Osteocyte (in vitro differentiated cells): ENCODE data around the gene DLK2. TPM values are rescaled to one million over a fixed set of nuclear protein-coding genes. Genes with fewer than 3 reads are reported as not detected.

Experiments used
- DNase-seq: peaks from one replicate; pipeline ENCODE4 v3.0.0; 2021; ENCODE audit warnings: mixed read lengths; ENCODE audit not compliant: unreplicated experiment; ENCODE audit errors: extremely low spot score
- H3K27ac Mint-ChIP-seq: one replicate; pipeline ENCODE4 v1.8.0; 2021; ENCODE audit warnings: mild to moderate bottlenecking, mixed read lengths; ENCODE audit not compliant: unreplicated experiment
- H3K27me3 Mint-ChIP-seq: one replicate; pipeline ENCODE4 v1.8.0; 2021; ENCODE audit warnings: mixed read lengths; ENCODE audit not compliant: unreplicated experiment
- H3K36me3 Mint-ChIP-seq: one replicate; pipeline ENCODE4 v1.8.0; 2021; ENCODE audit warnings: mixed read lengths; ENCODE audit not compliant: unreplicated experiment
- H3K4me1 Mint-ChIP-seq: one replicate; pipeline ENCODE4 v1.8.0; 2021; ENCODE audit warnings: mixed read lengths; ENCODE audit not compliant: unreplicated experiment
- H3K4me3 Mint-ChIP-seq: one replicate; pipeline ENCODE4 v1.8.0; 2021; ENCODE audit warnings: mild to moderate bottlenecking, moderate library complexity, mixed read lengths; ENCODE audit not compliant: unreplicated experiment
- H3K9me3 Mint-ChIP-seq: one replicate; pipeline ENCODE4 v1.8.0; 2021; ENCODE audit warnings: mixed read lengths; ENCODE audit not compliant: unreplicated experiment
- total RNA-seq: library from RNA; stranded (reverse); gene quantifications from 2 replicates; pipeline ENCODE4 v1.2.1, GENCODE V29; 2021
- TF ChIP-seq, protein P1 (sequence below): fragments of 200-600 bp; sonication (generic); IDR thresholded peaks from 2 replicates; pipeline ENCODE4 v1.5.0; 2021; ENCODE audit warnings: antibody characterized with exemption, mild to moderate bottlenecking, moderate library complexity

DLK2 gene
- total RNA-seq, 1 donor from 2014 or later = 0.43 TPM

DNA sequence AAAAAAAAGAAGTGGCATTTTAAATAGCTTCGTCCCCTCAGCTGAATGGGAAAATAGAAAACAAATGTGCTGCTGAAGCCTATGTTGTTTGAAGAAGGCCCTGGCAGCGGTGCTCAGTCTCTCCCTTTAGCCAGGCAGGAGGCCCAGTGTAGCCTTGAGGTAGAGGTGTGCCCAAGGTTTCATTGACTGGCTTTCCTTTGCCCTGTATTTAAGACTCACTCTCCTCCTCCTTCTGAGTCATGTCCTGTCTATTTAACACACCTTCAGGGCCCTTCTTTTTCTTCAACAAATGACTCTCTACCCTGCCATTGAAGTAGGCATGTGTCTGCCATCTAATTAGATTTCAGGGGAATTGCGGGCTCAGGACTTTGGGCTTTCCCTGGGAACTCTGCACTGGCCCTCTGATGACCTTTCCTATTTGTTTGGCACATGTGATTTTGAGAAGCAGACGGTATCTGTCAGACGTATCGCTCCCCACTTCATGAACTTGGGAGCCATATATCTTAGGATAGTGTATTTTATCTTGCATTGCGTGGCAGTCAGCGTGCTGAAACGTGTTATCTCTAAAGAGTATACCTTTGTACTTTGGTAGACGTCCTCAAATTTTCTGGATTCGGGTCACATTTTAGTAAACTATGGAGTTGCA, 26.4 kb upstream of the DLK2 start:
- Mint-ChIP-seq H3K4me3 (no peak overlapping the region), H3K27ac (no peak overlapping the region), H3K4me1 (peaks cover 34% of the 10 kb centered on the region), H3K9me3 (no peaks in the 10 kb centered on the region), H3K36me3 (no peaks in the 10 kb centered on the region), H3K27me3 (no peaks in the 10 kb centered on the region)
- TF ChIP-seq, protein P1, sequence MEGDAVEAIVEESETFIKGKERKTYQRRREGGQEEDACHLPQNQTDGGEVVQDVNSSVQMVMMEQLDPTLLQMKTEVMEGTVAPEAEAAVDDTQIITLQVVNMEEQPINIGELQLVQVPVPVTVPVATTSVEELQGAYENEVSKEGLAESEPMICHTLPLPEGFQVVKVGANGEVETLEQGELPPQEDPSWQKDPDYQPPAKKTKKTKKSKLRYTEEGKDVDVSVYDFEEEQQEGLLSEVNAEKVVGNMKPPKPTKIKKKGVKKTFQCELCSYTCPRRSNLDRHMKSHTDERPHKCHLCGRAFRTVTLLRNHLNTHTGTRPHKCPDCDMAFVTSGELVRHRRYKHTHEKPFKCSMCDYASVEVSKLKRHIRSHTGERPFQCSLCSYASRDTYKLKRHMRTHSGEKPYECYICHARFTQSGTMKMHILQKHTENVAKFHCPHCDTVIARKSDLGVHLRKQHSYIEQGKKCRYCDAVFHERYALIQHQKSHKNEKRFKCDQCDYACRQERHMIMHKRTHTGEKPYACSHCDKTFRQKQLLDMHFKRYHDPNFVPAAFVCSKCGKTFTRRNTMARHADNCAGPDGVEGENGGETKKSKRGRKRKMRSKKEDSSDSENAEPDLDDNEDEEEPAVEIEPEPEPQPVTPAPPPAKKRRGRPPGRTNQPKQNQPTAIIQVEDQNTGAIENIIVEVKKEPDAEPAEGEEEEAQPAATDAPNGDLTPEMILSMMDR = no peak
- DNase-seq = no peak

- no peaks in the 10 kb centered on the region for H3K27me3 Mint-ChIP-seq
- no peak overlapping the region for H3K4me3 Mint-ChIP-seq
- DNase-seq = no peak
- no peaks in the 10 kb centered on the region for H3K36me3 Mint-ChIP-seq
- no peaks in the 10 kb centered on the region for H3K9me3 Mint-ChIP-seq
- H3K4me1 Mint-ChIP-seq = peaks cover 35% of the 10 kb centered on the region
- H3K27ac Mint-ChIP-seq = no peak overlapping the region
- TF ChIP-seq, protein P1 = no peak
These were observed 25.7 kb upstream of the DLK2 start for GRCh38 chr6:43481075-43481474.

DNA sequence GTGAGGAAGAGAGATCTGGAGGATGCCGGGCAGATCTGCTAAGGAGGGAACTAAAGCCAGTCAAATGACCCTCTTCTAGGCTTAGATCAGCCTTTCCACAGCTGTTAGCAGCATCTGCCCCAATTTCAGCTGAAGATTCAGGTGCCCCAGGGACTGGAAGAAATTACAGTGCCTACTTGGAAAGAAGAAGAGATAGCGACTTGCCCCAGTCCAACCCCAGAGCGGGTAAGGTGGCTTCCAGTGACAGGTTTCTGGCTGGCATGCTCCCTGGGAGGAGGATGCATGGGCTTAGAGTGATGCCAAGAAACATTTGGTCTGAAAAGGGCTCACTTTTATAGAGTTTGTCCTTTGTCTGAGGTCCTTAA, 22.6 kb upstream of the DLK2 start:
- H3K9me3 Mint-ChIP-seq = no peaks in the 10 kb centered on the region
- H3K36me3 Mint-ChIP-seq = no peaks in the 10 kb centered on the region
- peak overlapping the region; percentile 96 for H3K27ac Mint-ChIP-seq
- H3K4me1 Mint-ChIP-seq = peaks cover 35% of the 10 kb centered on the region
- TF ChIP-seq, protein P1 = no peak
- H3K4me3 Mint-ChIP-seq = peak overlapping the region; percentile 94
- DNase-seq = no peak
- H3K27me3 Mint-ChIP-seq = no peaks in the 10 kb centered on the region

GRCh38 chr6:43477235-43478007, 22.1 kb upstream of the DLK2 start, which contains the start of gene TJAP1:
TJAP1 (plus strand) TSS chr6:43477570; CDS start chr6:43499002, 21,432 bp downstream.
- TF ChIP-seq, protein P1 = no peak
- no peaks in the 10 kb centered on the region for H3K27me3 Mint-ChIP-seq
- DNase-seq = peak; percentile 97
- H3K4me3 Mint-ChIP-seq = peak within 1 kb of the TSS; percentile 94
- peaks cover 33% of the 10 kb centered on the region for H3K4me1 Mint-ChIP-seq
- no peaks in the 10 kb centered on the region for H3K9me3 Mint-ChIP-seq
- H3K36me3 Mint-ChIP-seq = no peaks in the 10 kb centered on the region
- H3K27ac Mint-ChIP-seq = peak within 1 kb of the TSS; percentile 96

DNA sequence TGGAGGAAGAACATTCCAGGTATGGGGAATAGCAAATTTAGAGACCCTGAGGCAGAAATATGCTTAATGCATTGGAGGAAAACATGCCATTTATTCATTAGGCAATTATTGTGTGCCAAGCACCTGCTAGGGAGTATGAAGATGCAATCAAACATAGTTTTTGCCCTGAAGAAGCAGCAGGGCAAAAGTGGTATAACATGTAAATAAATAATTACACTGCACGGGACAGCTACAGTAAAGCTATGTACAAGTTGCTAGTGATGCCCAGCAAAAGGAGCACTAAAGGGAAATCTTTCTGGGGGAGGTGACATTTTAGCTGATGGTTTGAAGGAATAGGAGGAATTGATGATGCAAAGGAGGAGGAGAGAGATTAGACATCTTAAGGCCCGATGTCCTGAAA, 21.4 kb upstream of the DLK2 start:
- DNase-seq = no peak
- H3K27ac Mint-ChIP-seq = peak overlapping the region; percentile 96
- H3K27me3 Mint-ChIP-seq = peaks cover under 1% of the 10 kb centered on the region
- H3K4me1 Mint-ChIP-seq = peaks cover 31% of the 10 kb centered on the region
- H3K4me3 Mint-ChIP-seq = peak overlapping the region; percentile 94
- TF ChIP-seq, protein P1 = no peak
- no peaks in the 10 kb centered on the region for H3K9me3 Mint-ChIP-seq
- H3K36me3 Mint-ChIP-seq = no peaks in the 10 kb centered on the region
